KMS-11 (cell line): Measurements from ENCODE around the gene TADA1.

Experiments
- H2AFZ ChIP-seq: fragments of 200-600 bp; sonication (generic); 2 replicates; pipeline ENCODE4 v1.6.1; 2016; ENCODE audit warnings: antibody characterized with exemption, mixed run types, low read depth
- H3K27ac ChIP-seq: fragments of 200-600 bp; sonication (generic); 2 replicates; pipeline ENCODE4 v1.6.1; 2016; ENCODE audit warnings: mild to moderate bottlenecking, mixed run types
- H3K27me3 ChIP-seq: fragments of 200-600 bp; sonication (generic); 2 replicates; pipeline ENCODE4 v1.6.1; 2017; ENCODE audit warnings: mild to moderate bottlenecking, low read depth, mixed run types, moderate library complexity; ENCODE audit not compliant: insufficient read depth
- H3K36me3 ChIP-seq: fragments of 200-600 bp; sonication (generic); 2 replicates; pipeline ENCODE4 v1.6.1; 2017; ENCODE audit warnings: mild to moderate bottlenecking, mixed run types; ENCODE audit not compliant: insufficient read depth
- H3K4me1 ChIP-seq: fragments of 200-600 bp; sonication (generic); 2 replicates; pipeline ENCODE4 v1.6.1; 2016; ENCODE audit warnings: mild to moderate bottlenecking, low read depth, mixed run types; ENCODE audit not compliant: poor library complexity, severe bottlenecking
- H3K4me2 ChIP-seq: fragments of 200-600 bp; sonication (generic); 2 replicates; pipeline ENCODE4 v1.7.0; 2016; ENCODE audit warnings: mild to moderate bottlenecking, mixed run types
- H3K4me3 ChIP-seq: fragments of 200-600 bp; sonication (generic); IDR thresholded peaks from 2 replicates; pipeline ENCODE4 v1.6.1; 2017; ENCODE audit warnings: low read depth, low read length, mixed read lengths; ENCODE audit not compliant: insufficient read depth
- H3K79me2 ChIP-seq: fragments of 200-600 bp; sonication (generic); 2 replicates; pipeline ENCODE4 v1.6.1; 2016; ENCODE audit warnings: low read depth, mixed run types; ENCODE audit not compliant: insufficient read depth
- H3K9ac ChIP-seq: fragments of 200-600 bp; sonication (generic); 2 replicates; pipeline ENCODE4 v1.6.1; 2016; ENCODE audit warnings: mild to moderate bottlenecking, mixed run types
- H4K20me1 ChIP-seq: fragments of 200-600 bp; sonication (generic); 2 replicates; pipeline ENCODE4 v1.6.1; 2016; ENCODE audit warnings: mild to moderate bottlenecking, mixed run types; ENCODE audit not compliant: insufficient read depth
- CTCF ChIP-seq: fragments of 200-600 bp; sonication (generic); conservative IDR thresholded peaks from 2 replicates; pipeline ENCODE4 v1.6.1; 2017; ENCODE audit warnings: low read depth, mild to moderate bottlenecking, antibody characterized with exemption, low read length, moderate library complexity, mixed read lengths

TADA1 gene

GRCh38 chr1:166918088-166918955, 42.3 kb upstream of the TADA1 start:
- Histone ChIP-seq H3K9ac (no peak overlapping the region), H3K27me3 (no peaks in the 10 kb centered on the region), H4K20me1 (no peaks in the 10 kb centered on the region), H3K4me2 (no peak overlapping the region), H3K4me3 (no peak overlapping the region), H3K27ac (no peak overlapping the region), H3K36me3 (no peaks in the 10 kb centered on the region), H3K4me1 (no peaks in the 10 kb centered on the region), H2AFZ (no peak overlapping the region), H3K79me2 (no peaks in the 10 kb centered on the region)
- TF ChIP-seq CTCF = no peak

- Histone ChIP-seq H4K20me1 (no peaks in the 10 kb centered on the region), H3K27ac (no peak overlapping the region), H3K27me3 (no peaks in the 10 kb centered on the region), H3K79me2 (no peaks in the 10 kb centered on the region), H3K4me3 (no peak overlapping the region), H3K36me3 (no peaks in the 10 kb centered on the region), H3K4me2 (no peak overlapping the region), H3K9ac (no peak overlapping the region), H3K4me1 (peaks cover under 1% of the 10 kb centered on the region), H2AFZ (no peak overlapping the region)
- TF ChIP-seq CTCF = no peak
Measured at GRCh38 chr1:166915941-166916340, 39.9 kb upstream of the TADA1 start.

- Histone ChIP-seq H3K4me1 (peaks cover 10% of the 10 kb centered on the region), H3K4me3 (no peak overlapping the region)
Measured at GRCh38 chr1:166915042-166915441, 39.0 kb upstream of the TADA1 start.

GRCh38 chr1:166914111-166914510, 38.0 kb upstream of the TADA1 start:
- Histone ChIP-seq H2AFZ (no peak overlapping the region), H3K4me3 (no peak overlapping the region), H4K20me1 (no peaks in the 10 kb centered on the region), H3K4me2 (no peak overlapping the region), H3K9ac (no peak overlapping the region), H3K79me2 (no peaks in the 10 kb centered on the region), H3K27me3 (no peaks in the 10 kb centered on the region), H3K36me3 (no peaks in the 10 kb centered on the region), H3K27ac (no peak overlapping the region), H3K4me1 (peaks cover 10% of the 10 kb centered on the region)
- no peak for TF ChIP-seq CTCF

More at GRCh38 chr1:166915042-166915441, 39.0 kb upstream of the TADA1 start:
- Histone ChIP-seq H3K79me2 (no peaks in the 10 kb centered on the region), H4K20me1 (no peaks in the 10 kb centered on the region), H2AFZ (no peak overlapping the region), H3K36me3 (no peaks in the 10 kb centered on the region), H3K27me3 (no peaks in the 10 kb centered on the region), H3K4me2 (no peak overlapping the region), H3K27ac (no peak overlapping the region), H3K9ac (no peak overlapping the region)
- no peak for TF ChIP-seq CTCF
